Subcutaneous abdominal adipose tissue (tissue), 5 donors: ENCODE measurements around the gene NBEAL2.
"Not testable (repeated sequence)": the region's sequence is repeated elsewhere in the genome, so short reads cannot be mapped to it uniquely, and the experiment has no call there.

Source experiments
- H3K27ac ChIP-seq: one replicate; pipeline ENCODE4 v1.7.0; 2013; ENCODE audit warnings: low read depth, mild to moderate bottlenecking, inconsistent platforms, low read length, moderate library complexity
- H3K27me3 ChIP-seq, 5 donors: one replicate each; pipeline ENCODE4 v1.7.0; 2013; ENCODE audit warnings: low read length in 5 of 5, inconsistent platforms in 1 of 5; ENCODE audit not compliant: control insufficient read depth in 5 of 5, insufficient read depth in 4 of 5
- H3K36me3 ChIP-seq, 5 donors: one replicate each; pipeline ENCODE4 v1.7.0; 2013; ENCODE audit warnings: low read length in 5 of 5; ENCODE audit not compliant: control insufficient read depth in 5 of 5, insufficient read depth in 5 of 5
- H3K4me1 ChIP-seq, 5 donors: one replicate each; pipeline ENCODE4 v1.7.0; 2013; ENCODE audit warnings: low read length in 5 of 5, mild to moderate bottlenecking in 3 of 5, moderate library complexity in 1 of 5; ENCODE audit not compliant: control insufficient read depth in 5 of 5, insufficient read depth in 5 of 5
- H3K4me3 ChIP-seq, 5 donors: one replicate each; pipeline ENCODE4 v1.7.0; 2013; ENCODE audit warnings: low read length in 5 of 5, low read depth in 1 of 5
- H3K9ac ChIP-seq, 5 donors: one replicate each; pipeline ENCODE4 v1.7.0; 2013; ENCODE audit warnings: low read length in 5 of 5, mild to moderate bottlenecking in 4 of 5, moderate library complexity in 3 of 5
- H3K9me3 ChIP-seq, 5 donors: one replicate each; pipeline ENCODE4 v1.7.0; 2013; ENCODE audit warnings: low read length in 5 of 5; ENCODE audit not compliant: control insufficient read depth in 5 of 5
- donor health status: healthy.
- donor health status: healthy.
- donor health status: healthy.
- donor health status: healthy.
- donor health status: healthy.

Gene NBEAL2

DNA sequence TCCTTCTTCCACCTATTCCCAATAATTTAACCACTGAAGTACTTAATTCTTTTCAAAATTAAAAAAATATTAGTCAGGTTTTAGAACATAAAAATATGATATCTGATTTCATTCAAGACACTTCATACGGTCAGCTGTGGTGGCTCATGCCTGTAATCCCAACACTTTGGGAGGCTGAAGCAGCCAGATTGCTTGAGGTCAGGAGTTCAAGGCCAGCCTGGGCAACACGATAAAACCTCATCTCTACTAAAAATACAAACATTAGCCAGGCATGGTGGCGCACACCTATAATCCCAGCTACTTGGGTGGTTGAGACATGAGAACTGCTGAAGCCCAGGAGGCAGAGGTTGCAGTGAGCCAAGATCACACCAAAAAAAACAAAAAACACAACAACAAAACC is 56.7 kb downstream of the NBEAL2 start:
- H3K36me3 ChIP-seq, result peaks cover 33 to 73% (median 52%) of the 10 kb centered on the region in 5 donors

GRCh38 chr3:47037302-47037701 is 57.8 kb downstream of the NBEAL2 start:
- H3K9me3 ChIP-seq, H3K4me3 ChIP-seq, H3K27ac ChIP-seq, H3K27me3 ChIP-seq, H3K9ac ChIP-seq, H3K4me1 ChIP-seq: not testable (repeated sequence)
- peaks cover 40 to 83% (median 63%) of the 10 kb centered on the region in 5 donors for H3K36me3 ChIP-seq

More for the DNA sequence above, 56.7 kb downstream of the NBEAL2 start:
- Histone ChIP-seq H3K4me3 (no peak overlapping the region), H3K4me1 (no peaks in the 10 kb centered on the region), H3K9me3 (no peaks in the 10 kb centered on the region), H3K27me3 (no peaks in the 10 kb centered on the region), H3K27ac (no peak overlapping the region), H3K9ac (no peak overlapping the region)

DNA sequence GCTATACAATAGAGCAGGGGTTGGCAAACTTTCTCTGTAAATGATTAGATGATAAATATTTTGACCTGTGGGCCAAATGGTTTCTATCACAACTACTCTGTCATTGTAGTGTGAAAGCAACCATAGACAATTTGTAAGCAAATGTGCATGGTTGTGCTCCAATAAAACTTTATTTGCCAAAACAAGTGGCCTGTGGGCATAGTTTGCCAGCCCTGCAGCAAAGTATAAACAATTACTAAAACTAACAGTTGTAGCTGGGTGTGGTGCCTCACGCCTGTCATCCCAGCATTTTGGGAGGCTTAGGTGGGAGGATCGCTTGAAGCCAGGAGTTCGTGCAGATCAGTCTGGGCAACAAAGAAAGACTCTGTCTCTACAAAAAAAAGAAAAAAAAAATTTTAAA is 61.6 kb downstream of the NBEAL2 start:
- Histone ChIP-seq H3K27ac (no peak overlapping the region), H3K4me1 (no peaks in the 10 kb centered on the region), H3K27me3 (no peaks in the 10 kb centered on the region), H3K9me3 (no peaks in the 10 kb centered on the region), H3K4me3 (no peak overlapping the region), H3K9ac (no peak overlapping the region), H3K36me3 (peaks cover 38 to 68% (median 53%) of the 10 kb centered on the region in 5 donors)

DNA sequence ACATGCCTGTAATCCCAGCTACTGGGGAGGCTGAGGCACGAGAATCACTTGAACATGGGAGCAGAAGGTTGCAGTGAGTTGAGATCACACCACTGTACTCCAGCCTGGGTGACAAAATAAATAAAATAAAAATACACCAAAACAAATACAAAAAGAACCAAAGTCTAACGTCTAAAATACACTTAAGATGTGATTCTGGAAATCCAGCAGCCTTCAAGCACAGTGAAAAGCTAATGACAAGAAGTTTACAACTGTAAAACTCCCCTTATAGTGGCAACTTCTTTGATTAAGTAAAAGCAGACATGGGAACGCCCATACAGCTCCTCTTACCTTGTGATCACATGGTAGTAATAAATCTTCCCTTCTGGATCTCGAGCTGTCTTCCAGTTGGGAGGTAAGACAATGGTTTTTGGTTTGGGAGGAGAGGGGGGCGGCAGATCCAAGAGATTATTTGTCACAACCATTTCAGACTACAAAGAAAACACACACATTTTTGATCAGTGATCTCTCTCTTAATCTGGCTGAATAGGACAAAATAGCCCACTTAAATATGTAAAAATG is 62.8 kb downstream of the NBEAL2 start:
- no peaks in the 10 kb centered on the region for H3K27me3 ChIP-seq
- peaks cover 37 to 59% (median 46%) of the 10 kb centered on the region in 5 donors for H3K36me3 ChIP-seq
- no peak overlapping the region for H3K4me3 ChIP-seq
- H3K9ac ChIP-seq, result no peak overlapping the region
- H3K27ac ChIP-seq, result no peak overlapping the region
- H3K4me1 ChIP-seq, result no peaks in the 10 kb centered on the region
- no peaks in the 10 kb centered on the region for H3K9me3 ChIP-seq

DNA sequence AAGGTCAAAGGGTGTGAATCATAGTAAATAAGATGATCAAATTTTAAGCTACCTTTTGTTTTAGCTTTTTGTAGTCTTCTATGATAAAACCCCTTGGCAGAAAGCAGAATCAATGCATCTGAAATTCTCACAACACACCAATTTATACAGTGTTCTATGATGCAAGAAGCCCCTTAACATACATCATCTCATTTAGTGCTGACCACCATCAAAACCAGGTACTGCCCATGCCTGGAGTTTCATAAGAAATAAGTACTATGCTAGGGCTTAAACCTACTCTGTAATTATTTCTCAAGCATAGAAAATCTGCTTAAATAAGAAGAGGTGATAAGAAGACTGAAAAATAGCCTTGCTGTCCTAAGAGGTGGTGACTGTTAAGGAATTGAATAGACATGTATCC is 67.6 kb downstream of the NBEAL2 start:
- Histone ChIP-seq H3K4me3 (no peak overlapping the region), H3K9ac (no peak overlapping the region), H3K9me3 (no peaks in the 10 kb centered on the region), H3K27ac (no peak overlapping the region), H3K36me3 (peaks cover 13 to 20% (median 16%) of the 10 kb centered on the region in 5 donors), H3K4me1 (peaks cover 0 to 2% (median 0%) of the 10 kb centered on the region in 5 donors), H3K27me3 (no peaks in the 10 kb centered on the region)

GRCh38 chr3:47047673-47048072 is 68.2 kb downstream of the NBEAL2 start:
- Histone ChIP-seq H3K9ac (no peak overlapping the region), H3K4me1 (peaks cover 0 to 2% (median 0%) of the 10 kb centered on the region in 5 donors), H3K4me3 (no peak overlapping the region), H3K27ac (no peak overlapping the region), H3K36me3 (peaks cover 7 to 15% (median 11%) of the 10 kb centered on the region in 5 donors), H3K27me3 (no peaks in the 10 kb centered on the region), H3K9me3 (no peaks in the 10 kb centered on the region)

GRCh38 chr3:47054412-47054811 is 74.9 kb downstream of the NBEAL2 start:
- H3K4me3 ChIP-seq, result no peak overlapping the region

GRCh38 chr3:47056705-47057104 is 77.2 kb downstream of the NBEAL2 start:
- no peak overlapping the region for H3K27ac ChIP-seq
- H3K9me3 ChIP-seq, result no peaks in the 10 kb centered on the region
- H3K4me3 ChIP-seq, result no peak overlapping the region
- peaks cover 10 to 22% (median 19%) of the 10 kb centered on the region in 5 donors for H3K36me3 ChIP-seq
- H3K9ac ChIP-seq, result no peak overlapping the region
- H3K4me1 ChIP-seq, result peaks cover 0 to 6% (median 0%) of the 10 kb centered on the region in 5 donors
- no peaks in the 10 kb centered on the region for H3K27me3 ChIP-seq

More at GRCh38 chr3:47054412-47054811, 74.9 kb downstream of the NBEAL2 start:
- H3K9ac ChIP-seq, result no peak overlapping the region
- H3K9me3 ChIP-seq, result no peaks in the 10 kb centered on the region
- H3K4me1 ChIP-seq, result peaks cover 0 to 6% (median 0%) of the 10 kb centered on the region in 5 donors
- peaks cover 10 to 16% (median 15%) of the 10 kb centered on the region in 5 donors for H3K36me3 ChIP-seq
- H3K27ac ChIP-seq, result no peak overlapping the region
- no peaks in the 10 kb centered on the region for H3K27me3 ChIP-seq

DNA sequence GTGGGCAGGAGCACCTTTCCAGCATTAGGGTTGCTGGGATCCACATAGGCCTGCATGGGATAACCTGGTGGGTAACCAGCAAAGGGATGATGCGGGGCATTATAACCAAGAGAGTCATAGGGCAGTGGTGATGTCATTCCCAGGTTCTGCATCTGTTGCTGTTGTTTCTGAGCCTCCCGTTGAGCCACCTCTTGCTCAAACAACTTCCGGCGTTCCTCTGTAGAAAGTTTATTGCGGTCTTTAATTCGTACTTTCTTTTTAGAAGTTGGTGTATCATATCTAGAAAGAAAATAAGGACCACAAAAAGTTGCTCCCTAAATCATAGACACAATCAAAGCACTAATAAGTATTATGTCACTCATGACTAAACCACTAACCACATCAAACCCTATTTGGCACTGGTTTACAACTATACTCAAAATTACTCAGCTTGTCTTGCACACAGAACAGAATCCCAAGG is 77.8 kb downstream of the NBEAL2 start:
- H3K27me3 ChIP-seq, result no peaks in the 10 kb centered on the region
- H3K27ac ChIP-seq, result no peak overlapping the region
- H3K9ac ChIP-seq, result no peak overlapping the region
- H3K4me1 ChIP-seq, result peaks cover 0 to 6% (median 0%) of the 10 kb centered on the region in 5 donors
- H3K9me3 ChIP-seq, result no peaks in the 10 kb centered on the region
- peaks cover 11 to 24% (median 21%) of the 10 kb centered on the region in 5 donors for H3K36me3 ChIP-seq
- no peak overlapping the region for H3K4me3 ChIP-seq
